BJ (cell line): Measurements from ENCODE around the gene MXD3. TPM values are rescaled to one million over a fixed set of nuclear protein-coding genes. Genes with fewer than 3 reads are reported as not detected.

Source experiments
- CTCF ChIA-PET: fragments of 350-600 bp; formaldehyde crosslinking; extraction: SDS; loops from one replicate; lab custom pipeline; 2021; ENCODE audit warnings: antibody characterized with exemption, inconsistent platforms; lab: Yijun Ruan, JAX
- POLR2A ChIA-PET: fragments of 300-600 bp; sonication (Branson Sonifier 250); formaldehyde crosslinking; extraction: SDS; loops from one replicate; lab custom pipeline; 2021; ENCODE audit warnings: antibody characterized with exemption; lab: Charles Lee
- DNase-seq: peaks from one replicate; pipeline ENCODE4 v3.0.0-alpha.2; 2011; ENCODE audit warnings: low read depth
- H3K27me3 ChIP-seq: 2 replicates; pipeline ENCODE4 v1.6.0; 2011; ENCODE audit warnings: low read length; ENCODE audit not compliant: control insufficient read depth, insufficient read depth
- H3K36me3 ChIP-seq: 2 replicates; pipeline ENCODE4 v1.5.1; 2011; ENCODE audit warnings: low read length; ENCODE audit not compliant: control insufficient read depth, insufficient read depth
- H3K4me3 ChIP-seq: 2 replicates; pipeline ENCODE4 v1.5.1; 2011; ENCODE audit warnings: low read depth, mild to moderate bottlenecking, control low read depth, low read length
- polyA plus RNA-seq: library from polyadenylated mRNA; depleted of rRNA; stranded (reverse); fragments of >200 nt; gene quantifications from 2 replicates; pipeline ENCODE4 v1.2.3, GENCODE V29; 2011
- TF ChIP-seq, protein P1 (sequence below): IDR thresholded peaks from 2 replicates; pipeline ENCODE4 v1.5.1; 2011; ENCODE audit warnings: low read depth, mild to moderate bottlenecking, control low read depth, inconsistent platforms, low read length, moderate library complexity; ENCODE audit not compliant: insufficient read depth

The MXD3 gene
- polyA plus RNA-seq, 1 experiment: 18.1 TPM

- H3K4me3 ChIP-seq: peak overlapping the region; percentile 98
- POLR2A ChIA-PET: no interaction called here
- 0 out of 2 replicates have a peak, but pooled peaks cover 1% of the 10 kb centered on the region for H3K27me3 ChIP-seq
- peaks cover 5% of the 10 kb centered on the region for H3K36me3 ChIP-seq
- DNase-seq: no peak
- TF ChIP-seq, protein P1, sequence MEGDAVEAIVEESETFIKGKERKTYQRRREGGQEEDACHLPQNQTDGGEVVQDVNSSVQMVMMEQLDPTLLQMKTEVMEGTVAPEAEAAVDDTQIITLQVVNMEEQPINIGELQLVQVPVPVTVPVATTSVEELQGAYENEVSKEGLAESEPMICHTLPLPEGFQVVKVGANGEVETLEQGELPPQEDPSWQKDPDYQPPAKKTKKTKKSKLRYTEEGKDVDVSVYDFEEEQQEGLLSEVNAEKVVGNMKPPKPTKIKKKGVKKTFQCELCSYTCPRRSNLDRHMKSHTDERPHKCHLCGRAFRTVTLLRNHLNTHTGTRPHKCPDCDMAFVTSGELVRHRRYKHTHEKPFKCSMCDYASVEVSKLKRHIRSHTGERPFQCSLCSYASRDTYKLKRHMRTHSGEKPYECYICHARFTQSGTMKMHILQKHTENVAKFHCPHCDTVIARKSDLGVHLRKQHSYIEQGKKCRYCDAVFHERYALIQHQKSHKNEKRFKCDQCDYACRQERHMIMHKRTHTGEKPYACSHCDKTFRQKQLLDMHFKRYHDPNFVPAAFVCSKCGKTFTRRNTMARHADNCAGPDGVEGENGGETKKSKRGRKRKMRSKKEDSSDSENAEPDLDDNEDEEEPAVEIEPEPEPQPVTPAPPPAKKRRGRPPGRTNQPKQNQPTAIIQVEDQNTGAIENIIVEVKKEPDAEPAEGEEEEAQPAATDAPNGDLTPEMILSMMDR: no peak
- CTCF ChIA-PET: interaction anchor here (0.6 to 1.6 kb wide), 8 partner anchors 10 to 239 kb away, joined by 3 to 9 read pairs (median 4); no protein-coding TSS in a partner anchor
Observed at GRCh38 chr5:177350776-177351391, 39.2 kb upstream of the MXD3 start.

DNA sequence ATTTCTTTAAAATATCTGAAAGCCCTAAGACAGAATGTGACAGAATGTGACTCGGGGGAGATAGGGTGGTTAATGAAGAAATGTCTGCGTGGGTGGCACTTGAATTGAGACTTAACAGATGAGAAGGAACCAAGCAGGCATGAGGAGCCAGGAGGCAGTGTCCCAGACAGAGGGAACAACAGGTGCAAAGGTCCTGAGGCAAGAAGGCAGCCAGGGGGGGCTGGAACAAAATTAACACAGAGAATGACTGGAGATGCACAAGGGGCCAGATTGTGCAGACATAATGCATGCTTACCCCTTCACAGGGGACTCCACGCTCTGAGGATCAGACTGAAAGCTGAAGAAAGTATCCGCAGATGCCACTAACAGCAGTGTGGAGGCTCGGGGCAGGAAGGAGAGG, 38.1 kb upstream of the MXD3 start:
- TF ChIP-seq, protein P1: no peak
- no peak for DNase-seq

DNA sequence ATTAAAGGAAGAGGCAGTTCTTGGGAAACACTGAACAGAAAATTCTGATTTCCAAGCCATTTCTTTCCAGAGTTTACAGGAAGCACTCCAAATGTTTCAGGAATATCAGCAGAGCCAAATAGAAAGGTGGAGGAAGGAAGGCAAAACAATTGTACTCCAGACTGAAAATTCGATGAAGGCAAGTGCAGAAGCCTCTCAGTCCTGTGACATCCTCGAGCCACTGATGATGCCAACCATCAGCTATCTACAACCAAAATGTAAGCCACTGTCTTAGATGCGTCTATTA, 37.6 kb upstream of the MXD3 start:
- POLR2A ChIA-PET: no interaction called here
- DNase-seq: no peak
- no peak overlapping the region for H3K4me3 ChIP-seq
- peaks cover 5% of the 10 kb centered on the region for H3K36me3 ChIP-seq
- CTCF ChIA-PET: interaction anchor here (0.7 kb wide), 1 partner anchor 18 kb away, joined by 3 read pairs; no protein-coding TSS in a partner anchor
- TF ChIP-seq, protein P1: no peak
- no peaks in the 10 kb centered on the region for H3K27me3 ChIP-seq

More for the DNA sequence above, 38.1 kb upstream of the MXD3 start:
- ChIA-PET POLR2A (no interaction called here), CTCF (interaction anchor here (0.6 to 1.2 kb wide), 3 partner anchors 13 to 103 kb away, joined by 3 to 4 read pairs (median 3); no protein-coding TSS in a partner anchor)
- H3K27me3 ChIP-seq: no peaks in the 10 kb centered on the region
- peaks cover 5% of the 10 kb centered on the region for H3K36me3 ChIP-seq
- peak overlapping the region; percentile 98; the same call in 1 of the 2 replicates for H3K4me3 ChIP-seq

DNA sequence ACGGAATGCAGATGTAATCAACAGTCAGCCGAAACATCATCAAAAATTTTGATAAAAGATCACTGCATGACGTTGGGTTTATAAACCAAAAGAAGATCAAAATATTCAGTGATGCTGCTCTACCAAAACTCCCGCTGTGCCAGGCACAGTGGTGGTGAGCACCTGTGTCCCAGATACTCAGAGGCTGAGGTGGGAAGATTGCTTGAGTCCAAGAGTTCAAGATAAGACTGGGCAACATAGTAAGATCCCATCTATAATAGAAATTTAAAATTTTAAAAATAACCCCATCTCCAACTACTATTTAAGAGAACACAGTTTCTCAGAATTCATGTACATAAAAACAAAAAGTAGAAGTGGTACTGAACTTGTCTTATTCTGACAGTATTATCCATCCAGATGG, 36.0 kb upstream of the MXD3 start:
- POLR2A ChIA-PET: no interaction called here

DNA sequence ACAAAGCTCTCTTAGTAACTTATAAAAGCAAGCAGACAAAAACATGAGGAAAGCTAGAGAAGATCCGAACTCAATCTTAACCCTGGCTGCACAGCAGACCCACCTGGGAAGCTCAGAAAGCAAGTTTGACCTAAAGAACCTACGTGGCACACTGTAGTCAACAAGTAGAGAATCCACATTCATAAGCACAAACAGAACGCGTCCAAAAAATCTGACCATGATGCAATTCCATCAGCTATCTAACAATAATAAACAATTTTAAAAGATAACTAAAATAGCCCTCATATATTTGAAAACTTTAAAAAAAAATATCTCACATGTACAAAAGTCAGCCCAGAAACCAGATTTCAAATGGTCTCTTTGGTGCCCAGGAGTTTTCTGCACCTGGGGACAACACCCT, 35.1 kb upstream of the MXD3 start:
- no peaks in the 10 kb centered on the region for H3K27me3 ChIP-seq
- CTCF ChIA-PET: interaction anchor here (0.9 to 1.6 kb wide), 2 partner anchors 37 to 44 kb away, joined by 3 to 4 read pairs; no protein-coding TSS in a partner anchor
- TF ChIP-seq, protein P1: no peak
- POLR2A ChIA-PET: interaction anchor here (0.5 kb wide), 1 partner anchor 17 kb away, joined by 15 read pairs; no protein-coding TSS in a partner anchor
- no peak overlapping the region for H3K4me3 ChIP-seq
- DNase-seq: no peak
- peaks cover 5% of the 10 kb centered on the region for H3K36me3 ChIP-seq

More for the DNA sequence above, 36.0 kb upstream of the MXD3 start:
- Histone ChIP-seq H3K4me3 (no peak overlapping the region), H3K27me3 (no peaks in the 10 kb centered on the region), H3K36me3 (peaks cover 5% of the 10 kb centered on the region)
- TF ChIP-seq, protein P1: no peak
- CTCF ChIA-PET: interaction anchor here (1.6 kb wide), 1 partner anchor 43 kb away, joined by 4 read pairs; no protein-coding TSS in a partner anchor
- DNase-seq: no peak
